ENCODE results near the gene SYT3.

The SYT3 gene

DNA sequence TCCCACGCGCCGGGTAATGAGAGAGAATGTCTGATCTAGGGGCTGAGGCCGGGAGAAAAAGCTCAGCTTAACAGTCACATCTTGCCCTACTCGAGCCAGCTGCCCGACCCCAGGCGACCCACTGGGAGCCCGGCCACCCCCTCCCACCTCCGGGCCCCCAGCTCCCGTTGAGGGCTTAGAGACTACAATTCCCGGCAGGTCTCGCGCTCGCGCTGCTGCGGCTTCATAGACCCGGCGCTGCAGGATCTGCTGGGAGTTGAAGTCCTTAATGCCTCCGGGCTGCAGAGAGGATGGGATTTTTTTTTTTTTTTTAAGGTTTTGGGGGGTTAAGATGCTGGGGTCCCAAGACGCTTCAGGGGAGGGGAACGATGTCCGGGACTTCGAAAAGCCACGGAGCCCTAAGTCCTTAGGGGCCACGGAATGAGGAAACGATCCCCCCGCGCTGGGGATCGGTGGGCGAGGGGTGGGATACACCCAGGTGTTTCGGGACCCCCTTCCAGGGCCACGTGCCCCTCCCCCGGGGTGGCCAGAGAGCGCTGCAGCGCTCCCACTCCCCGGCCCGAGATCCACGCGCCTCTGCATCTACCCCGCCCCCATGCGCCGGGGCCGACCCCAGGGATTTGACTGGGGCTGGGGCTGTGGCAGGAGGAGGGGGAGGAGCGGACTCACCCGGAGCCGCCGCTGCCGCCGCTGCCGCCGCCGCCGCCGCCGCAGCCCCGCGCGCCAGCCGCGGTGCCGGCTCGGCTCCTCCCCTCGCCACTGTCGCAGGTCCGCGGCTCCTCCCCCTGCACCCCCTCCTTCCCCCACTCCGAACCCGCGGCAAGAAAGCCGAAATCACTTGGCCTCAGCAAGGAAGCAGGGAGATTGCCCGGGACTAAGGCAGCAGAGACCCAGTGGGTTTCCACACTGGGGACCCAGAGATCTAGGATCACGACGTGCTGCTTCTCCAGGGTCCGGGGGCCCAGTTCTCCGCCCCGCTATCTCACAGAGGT lies at the start of gene SYT3:
TSS of gene SYT3 (minus strand) at position 761 of the 992 bp plus-strand sequence. CDS start 2,470 bp downstream, outside the sequence.
- DNase-seq = peak; percentile 68

GRCh38 chr19:50688766-50689165 lies 49.1 kb upstream of the SYT3 start:
- no peak for DNase-seq

GRCh38 chr19:50686310-50687032 lies 46.8 kb upstream of the SYT3 start:
- DNase-seq = no peak

GRCh38 chr19:50679177-50680125 lies 39.8 kb upstream of the SYT3 start:
- DNase-seq = peak; percentile 89

GRCh38 chr19:50678323-50678722 lies 38.6 kb upstream of the SYT3 start:
- DNase-seq = no peak

DNA sequence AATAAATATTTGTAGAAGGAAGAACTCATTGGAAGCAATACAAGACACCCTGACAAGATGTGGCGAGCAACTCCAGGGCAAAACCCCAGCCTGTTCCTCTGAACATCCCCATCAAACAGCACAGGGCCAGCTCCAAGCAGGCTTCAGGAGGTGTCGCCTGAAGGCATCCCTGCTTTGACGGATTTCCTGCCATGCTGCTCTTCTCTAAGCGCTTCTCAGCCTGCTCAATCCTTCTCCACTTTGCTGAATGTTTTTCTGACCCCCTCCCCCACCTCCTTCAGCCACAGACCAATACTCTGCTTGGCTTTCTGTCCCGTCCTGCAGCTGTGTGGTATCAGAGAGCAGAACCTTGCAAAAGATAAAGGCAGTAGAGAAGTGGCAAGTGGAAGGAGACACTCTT lies 38.0 kb upstream of the SYT3 start:
- no peak for DNase-seq

DNA sequence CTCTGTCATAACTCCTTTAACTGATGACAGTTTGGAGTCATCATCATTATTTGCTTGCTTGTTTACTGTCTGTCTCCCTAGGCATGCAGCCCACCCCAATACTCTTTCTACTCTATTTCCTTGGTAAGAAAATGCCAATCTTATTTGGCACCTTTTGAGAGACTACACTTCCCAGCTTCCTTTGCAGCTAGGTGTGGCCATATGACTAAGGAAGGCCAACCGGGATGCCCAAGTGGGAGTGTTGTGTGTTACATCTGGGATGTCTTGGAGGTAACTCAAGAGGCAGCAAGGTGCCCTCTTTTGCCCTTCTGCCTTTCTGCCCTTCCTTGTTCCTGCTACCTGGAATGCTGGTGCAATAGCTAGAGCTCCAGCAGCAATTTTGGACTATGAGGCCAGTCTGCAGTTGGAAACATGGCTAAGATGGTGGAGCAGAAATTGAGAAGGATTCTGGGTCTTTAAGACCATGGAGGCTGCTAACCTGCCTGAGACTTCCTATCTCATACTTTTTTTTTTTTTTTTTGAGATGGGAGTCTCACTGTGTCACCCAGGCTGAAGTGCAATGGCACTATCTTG lies 37.0 kb upstream of the SYT3 start:
- DNase-seq = no peak

DNA sequence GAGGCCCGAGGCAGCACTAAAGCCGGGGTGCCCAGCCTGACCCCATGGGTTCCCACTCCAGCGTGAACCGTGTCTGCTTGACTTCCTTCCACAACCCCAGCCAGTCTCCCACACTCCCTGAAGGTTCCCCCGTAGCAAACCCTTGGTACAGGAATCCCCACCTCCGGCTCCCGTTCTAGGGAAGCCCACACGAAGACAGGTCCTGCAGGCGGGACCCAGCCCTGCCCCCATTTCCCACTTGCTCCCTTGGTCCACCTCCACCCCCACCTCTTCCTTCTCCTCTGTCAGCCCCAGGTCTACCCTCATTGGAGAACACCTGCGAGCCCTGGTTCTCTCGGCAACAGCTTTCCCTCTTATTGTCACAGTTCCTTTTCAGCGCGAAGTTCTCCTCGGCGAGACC lies 33.4 kb upstream of the SYT3 start:
- DNase-seq = no peak

- no peak for DNase-seq
These were observed 30.4 kb upstream of the SYT3 start for GRCh38 chr19:50670102-50670380.

- peak; percentile 60 for DNase-seq
These were observed 29.8 kb upstream of the SYT3 start for GRCh38 chr19:50669302-50670101.

DNA sequence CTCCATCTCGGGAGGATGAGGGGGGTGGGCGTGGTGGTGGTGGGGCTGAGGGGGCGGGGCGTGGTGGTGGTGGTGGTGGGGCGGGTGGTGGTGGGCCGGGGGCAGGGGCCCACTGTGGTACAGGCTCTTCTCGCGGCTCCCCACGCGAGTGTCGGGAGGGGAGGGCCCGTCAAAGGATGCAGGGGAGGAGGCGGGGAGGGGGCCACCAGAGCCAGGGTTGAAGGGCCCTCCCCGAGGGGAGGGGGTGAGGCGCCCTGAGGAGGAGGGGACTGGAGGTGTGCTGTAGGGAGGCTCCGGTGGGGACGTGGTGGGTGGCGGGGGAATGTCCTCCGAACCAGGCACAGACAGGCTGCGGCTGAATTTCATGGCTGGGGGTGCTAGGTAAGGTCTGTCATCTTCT lies 29.2 kb upstream of the SYT3 start:
- no peak for DNase-seq

- DNase-seq = no peak
These were observed 28.7 kb upstream of the SYT3 start for GRCh38 chr19:50668416-50668815.

- DNase-seq = no peak
These were observed 28.1 kb upstream of the SYT3 start for GRCh38 chr19:50667759-50668231.

- no peak for DNase-seq
These were observed 27.6 kb upstream of the SYT3 start for GRCh38 chr19:50667177-50667758.

- DNase-seq = no peak
These were observed 26.9 kb upstream of the SYT3 start for GRCh38 chr19:50666346-50667176.

GRCh38 chr19:50664204-50664603 lies 24.5 kb upstream of the SYT3 start:
- DNase-seq = no peak

- DNase-seq = peak; percentile 60
These were observed 23.8 kb upstream of the SYT3 start for GRCh38 chr19:50663482-50663790.

DNA sequence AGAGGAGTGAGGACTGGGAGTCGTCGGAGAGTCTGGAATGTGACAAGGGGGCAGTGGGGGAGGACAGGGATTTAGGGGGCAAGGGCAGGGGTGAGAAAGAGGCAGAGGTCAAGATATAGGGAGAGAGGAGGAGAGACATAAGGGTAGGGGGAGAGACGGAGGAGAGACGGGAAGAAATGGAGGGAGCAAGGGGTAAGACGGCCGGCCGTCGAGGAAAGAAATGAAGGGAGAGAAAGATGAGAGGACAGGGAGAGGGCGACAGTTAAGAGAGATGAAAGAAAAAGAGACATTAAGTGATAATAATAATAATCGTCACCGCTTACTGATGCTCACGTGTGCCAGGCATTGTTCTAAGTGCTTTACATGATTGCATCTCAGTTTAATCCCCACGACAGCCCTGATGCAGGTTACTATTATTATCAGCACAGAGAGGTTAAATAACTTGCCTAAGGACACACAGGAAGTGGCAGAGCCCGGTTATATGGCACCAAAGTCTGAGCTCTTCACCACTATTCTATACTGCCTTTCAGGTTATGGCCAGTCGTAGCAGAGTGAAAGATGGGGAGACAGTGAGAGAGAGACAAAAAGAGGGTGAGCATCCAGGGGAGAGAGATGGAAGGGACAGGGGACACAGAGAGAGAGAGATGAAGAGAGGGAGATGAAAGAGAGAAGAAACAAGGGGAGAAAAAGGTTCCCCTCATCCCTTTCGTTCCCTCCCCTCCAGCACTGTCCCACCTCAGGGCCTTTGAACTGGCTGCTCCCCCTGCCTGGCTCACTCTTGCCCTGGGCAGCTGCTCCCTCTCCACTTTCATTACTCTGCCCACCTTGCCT lies 23.2 kb upstream of the SYT3 start:
- DNase-seq = no peak
